Astrocyte (in vitro differentiated cells and primary cell): ENCODE data around the gene HSD17B3. TPM values are rescaled to one million over a fixed set of nuclear protein-coding genes. Genes with fewer than 3 reads are reported as not detected.

Experiments used
- DNase-seq: peaks from one replicate; pipeline ENCODE4 v3.0.0-alpha.2; 2010; ENCODE audit warnings: low read depth
- FAIRE-seq: peaks from 2 replicates; lab custom pipeline; 2011; peaks lifted over from hg19 to GRCh38; lab: Jason Lieb, UNC
- H2AFZ ChIP-seq: 2 replicates; pipeline ENCODE4 v1.6.0; 2012; ENCODE audit warnings: low read depth, low read length, inconsistent platforms
- H3K27ac ChIP-seq: 2 replicates; pipeline ENCODE4 v1.5.1; 2011; ENCODE audit warnings: low read depth, low read length, inconsistent platforms
- H3K27me3 ChIP-seq: 2 replicates; pipeline ENCODE4 v1.6.0; 2011; ENCODE audit warnings: low read length, inconsistent platforms; ENCODE audit not compliant: insufficient read depth
- H3K36me3 ChIP-seq: 2 replicates; pipeline ENCODE4 v1.5.1; 2011; ENCODE audit warnings: low read length, inconsistent platforms; ENCODE audit not compliant: insufficient read depth
- H3K4me1 ChIP-seq: 2 replicates; pipeline ENCODE4 v1.5.1; 2011; ENCODE audit warnings: low read length, inconsistent platforms; ENCODE audit not compliant: insufficient read depth
- H3K4me2 ChIP-seq: 2 replicates; pipeline ENCODE4 v1.6.0; 2012; ENCODE audit warnings: low read length, inconsistent platforms
- H3K4me3 ChIP-seq: 2 replicates; pipeline ENCODE4 v1.5.1; 2011; ENCODE audit warnings: low read depth, mild to moderate bottlenecking, low read length, inconsistent platforms; ENCODE audit not compliant: insufficient read depth
- H3K79me2 ChIP-seq: 2 replicates; pipeline ENCODE4 v1.6.0; 2012; ENCODE audit warnings: mild to moderate bottlenecking, low read length, inconsistent platforms; ENCODE audit not compliant: insufficient read depth
- H3K9ac ChIP-seq: 2 replicates; pipeline ENCODE4 v1.6.0; 2012; ENCODE audit warnings: mild to moderate bottlenecking, low read length, inconsistent platforms
- H3K9me3 ChIP-seq: 2 replicates; pipeline ENCODE4 v1.5.1; 2012; ENCODE audit warnings: low read depth, mild to moderate bottlenecking, low read length, inconsistent platforms; ENCODE audit not compliant: insufficient read depth
- H4K20me1 ChIP-seq: 2 replicates; pipeline ENCODE4 v1.6.0; 2012; ENCODE audit warnings: low read length, inconsistent platforms; ENCODE audit not compliant: insufficient read depth
- H3K27ac Mint-ChIP-seq: one replicate; pipeline ENCODE4 v1.8.0; 2021; ENCODE audit warnings: mild to moderate bottlenecking, mixed read lengths; ENCODE audit not compliant: unreplicated experiment
- H3K27me3 Mint-ChIP-seq: one replicate; pipeline ENCODE4 v1.8.0; 2021; ENCODE audit warnings: low read depth, mixed read lengths; ENCODE audit not compliant: unreplicated experiment
- H3K36me3 Mint-ChIP-seq: one replicate; pipeline ENCODE4 v1.8.0; 2021; ENCODE audit warnings: low read depth, mixed read lengths; ENCODE audit not compliant: unreplicated experiment
- H3K4me1 Mint-ChIP-seq: one replicate; pipeline ENCODE4 v1.8.0; 2021; ENCODE audit warnings: low read depth, mixed read lengths; ENCODE audit not compliant: unreplicated experiment
- H3K4me3 Mint-ChIP-seq: one replicate; pipeline ENCODE4 v1.8.0; 2021; ENCODE audit warnings: mild to moderate bottlenecking, moderate library complexity, mixed read lengths; ENCODE audit not compliant: unreplicated experiment
- H3K9me3 Mint-ChIP-seq: one replicate; pipeline ENCODE4 v1.8.0; 2021; ENCODE audit warnings: mild to moderate bottlenecking, mixed read lengths; ENCODE audit not compliant: unreplicated experiment
- CTCF ChIP-seq: IDR thresholded peaks from 2 replicates; pipeline ENCODE4 v1.5.1; 2011; ENCODE audit warnings: low read depth, mild to moderate bottlenecking, inconsistent platforms, low read length, moderate library complexity; ENCODE audit not compliant: insufficient read depth
- EZH2 ChIP-seq: IDR thresholded peaks from 2 replicates; pipeline ENCODE4 v1.6.1; 2012; ENCODE audit warnings: mild to moderate bottlenecking, low read length, inconsistent platforms; ENCODE audit not compliant: insufficient read depth
- total RNA-seq: library from RNA; stranded (reverse); gene quantifications from 2 replicates; pipeline ENCODE4 v1.2.1, GENCODE V29; 2021

The HSD17B3 gene
- total RNA-seq, 1 donor from 2014 or later: not detected

- FAIRE-seq (no peak), DNase-seq (no peak)
- H3K27ac Mint-ChIP-seq: no peak overlapping the region
Observed at GRCh38 chr9:96343515-96344360, 41.8 kb upstream of the HSD17B3 start.

GRCh38 chr9:96342571-96343245 lies 40.7 kb upstream of the HSD17B3 start:
- Mint-ChIP-seq H3K4me1 (peaks cover 21% of the 10 kb centered on the region), H3K4me3 (no peak overlapping the region), H3K36me3 (peaks cover 4% of the 10 kb centered on the region), H3K27ac (no peak overlapping the region), H3K27me3 (no peaks in the 10 kb centered on the region), H3K9me3 (no peaks in the 10 kb centered on the region)
- Histone ChIP-seq H3K4me1 (peaks cover 14% of the 10 kb centered on the region), H3K36me3 (no peaks in the 10 kb centered on the region), H3K9me3 (no peaks in the 10 kb centered on the region), H2AFZ (no peak overlapping the region), H3K4me2 (no peak overlapping the region), H3K79me2 (no peaks in the 10 kb centered on the region), H3K27me3 (no peaks in the 10 kb centered on the region), H4K20me1 (no peaks in the 10 kb centered on the region), H3K4me3 (no peak overlapping the region), H3K27ac (no peak overlapping the region), H3K9ac (no peak overlapping the region)
- DNase-seq (no peak), FAIRE-seq (no peak)
- TF ChIP-seq CTCF (no peak), EZH2 (no peak)

More at GRCh38 chr9:96343515-96344360, 41.8 kb upstream of the HSD17B3 start:
- H3K9ac ChIP-seq: no peak overlapping the region
- peaks cover 21% of the 10 kb centered on the region for H3K4me1 Mint-ChIP-seq
- H3K9me3 ChIP-seq: peaks cover 3% of the 10 kb centered on the region
- H3K4me3 ChIP-seq: peak overlapping the region; percentile 2
- H3K27me3 ChIP-seq: no peaks in the 10 kb centered on the region
- peaks cover 14% of the 10 kb centered on the region for H3K4me1 ChIP-seq
- no peaks in the 10 kb centered on the region for H3K27me3 Mint-ChIP-seq
- TF ChIP-seq EZH2 (no peak), CTCF (no peak)
- peaks cover 11% of the 10 kb centered on the region for H3K36me3 Mint-ChIP-seq
- no peak overlapping the region for H3K4me3 Mint-ChIP-seq
- H3K36me3 ChIP-seq: no peaks in the 10 kb centered on the region
- no peak overlapping the region for H2AFZ ChIP-seq
- H3K9me3 Mint-ChIP-seq: peaks cover 3% of the 10 kb centered on the region
- H3K79me2 ChIP-seq: no peaks in the 10 kb centered on the region
- H3K4me2 ChIP-seq: peak overlapping the region; percentile 35
- H4K20me1 ChIP-seq: no peaks in the 10 kb centered on the region
- peak overlapping the region; percentile 42 for H3K27ac ChIP-seq
